HTERT RPE-1 (cell line): Measurements from ENCODE around the gene JARID2.

Experiments
- in situ Hi-C: fragments of 300-500 bp; cut with MboI; formaldehyde crosslinking; loops from 4 replicates; pipeline ENCODE4 v1.14.3; 2020; ENCODE audit warnings: low sequenced_read_pairs

The JARID2 gene

DNA sequence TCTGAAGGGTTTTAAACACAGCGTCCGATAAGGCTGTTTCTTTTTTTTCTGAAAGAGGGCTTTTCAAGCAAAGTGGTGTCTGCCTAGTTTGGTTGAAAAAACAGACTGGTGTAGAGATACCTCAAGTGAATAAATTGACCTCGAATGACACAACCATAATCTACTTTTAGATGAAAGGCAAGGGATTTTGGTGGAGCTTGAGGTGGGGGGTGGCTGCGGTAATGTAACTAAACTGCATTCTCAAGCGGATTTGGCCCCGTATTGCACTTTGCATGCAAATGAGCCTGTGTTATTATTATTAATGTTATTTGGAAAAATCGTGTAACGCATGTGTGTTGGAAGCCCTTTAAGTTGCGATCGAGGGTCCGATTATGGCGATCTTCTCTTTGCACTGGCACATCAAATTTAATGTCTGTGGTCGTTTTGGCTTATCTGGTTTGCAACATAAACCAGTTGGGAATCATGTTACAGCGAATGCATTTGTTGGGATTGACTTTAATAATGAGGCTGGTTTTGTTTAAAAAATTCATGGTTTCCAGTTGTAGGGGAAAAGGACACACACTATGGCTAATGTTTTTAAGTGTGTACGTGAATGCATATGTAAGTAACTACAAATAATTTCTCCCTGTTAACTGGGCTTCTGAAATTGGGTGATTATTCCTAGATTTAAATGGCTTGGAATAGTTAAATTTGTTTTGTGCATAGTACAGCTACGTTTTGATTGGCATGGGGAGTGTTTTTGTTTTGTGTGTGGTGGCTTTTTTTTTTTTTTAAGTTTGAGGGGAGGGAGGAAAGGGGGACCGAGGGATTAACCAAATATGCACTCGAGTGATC lies 1.0 kb downstream of the JARID2 start:
- in situ Hi-C loops, result no loop called here

DNA sequence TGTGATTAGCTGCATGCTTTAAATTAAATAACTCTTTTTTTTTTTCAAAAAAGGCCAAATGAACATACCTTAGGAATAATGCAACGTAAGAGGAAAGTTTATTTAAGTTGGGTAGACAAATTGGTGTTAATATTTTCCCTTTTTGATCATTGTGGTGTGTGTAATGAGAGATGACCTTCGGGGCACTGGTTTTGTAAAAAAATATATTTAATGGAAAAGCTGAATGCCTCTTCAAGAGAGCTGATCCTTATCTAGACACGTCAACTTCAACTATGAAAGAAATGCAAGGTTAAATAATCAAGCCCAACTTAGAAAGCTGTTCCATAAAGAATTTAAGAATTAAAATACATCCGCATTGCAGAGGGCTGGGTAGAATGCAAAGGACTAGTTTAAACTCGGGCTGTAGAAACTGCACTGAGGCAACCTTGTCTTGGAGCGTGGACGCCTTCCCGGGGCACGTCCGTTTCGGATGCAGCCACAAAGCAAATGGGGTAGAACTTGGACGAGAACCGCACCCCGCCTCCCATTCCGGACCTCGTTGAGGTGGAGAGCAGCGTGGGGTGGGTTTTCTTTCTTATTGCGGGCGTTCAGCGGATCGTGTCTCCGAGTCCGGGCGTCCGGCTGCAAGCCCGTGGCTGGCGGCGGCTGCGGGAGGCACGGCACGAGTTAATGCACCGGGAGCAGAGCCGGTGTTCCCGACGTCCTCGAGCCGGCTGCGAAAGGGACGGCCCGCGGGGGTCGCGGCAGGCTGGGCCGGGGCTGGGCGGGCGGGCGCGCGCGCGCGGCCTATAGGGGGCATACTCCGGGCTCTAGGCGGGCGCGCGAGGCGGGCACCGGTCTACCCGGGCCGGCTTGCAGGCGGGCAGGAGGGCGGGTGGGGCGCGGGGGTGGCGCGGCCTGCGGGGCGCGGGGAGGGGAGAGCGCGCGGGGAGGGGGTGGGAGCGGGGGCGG lies 1.9 kb downstream of the JARID2 start:
- in situ Hi-C loops, result no loop called here

- in situ Hi-C loops, result no loop called here
Measured at GRCh38 chr6:15248451-15249370, 2.8 kb downstream of the JARID2 start.

DNA sequence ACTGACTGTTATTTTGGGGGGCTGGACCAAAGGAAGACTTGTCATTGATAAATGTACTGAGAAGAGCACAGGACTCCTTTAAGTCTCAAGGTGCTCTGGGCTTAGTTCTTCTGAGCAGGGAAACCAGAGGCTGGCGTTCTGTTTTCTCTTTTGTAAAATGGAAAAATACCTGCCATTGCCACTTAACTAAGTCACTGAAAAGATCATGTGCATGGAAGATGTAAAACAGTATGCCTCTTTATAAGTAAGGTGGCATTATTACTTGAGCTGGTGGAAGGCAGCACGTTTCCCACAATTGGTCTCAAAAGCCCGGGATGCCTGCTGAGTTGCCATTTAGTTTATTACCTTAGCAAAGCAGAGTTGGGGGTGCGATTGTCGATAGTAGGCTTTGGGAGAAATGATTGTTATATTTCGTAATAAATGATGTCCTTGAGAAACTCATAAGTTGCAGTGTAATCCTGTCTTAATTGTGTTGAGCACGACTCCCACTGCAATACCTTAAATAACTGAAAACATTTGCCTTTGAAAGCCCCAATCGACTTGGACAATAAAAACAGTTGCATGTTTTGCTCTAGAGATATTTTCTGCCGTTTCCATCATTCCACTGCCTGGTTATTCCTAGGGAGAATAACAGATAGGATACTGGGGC lies 3.6 kb downstream of the JARID2 start:
- in situ Hi-C loops, result no loop called here

- in situ Hi-C loops, result no loop called here
Measured at GRCh38 chr6:15250187-15251168, 4.6 kb downstream of the JARID2 start.

- in situ Hi-C loops, result no loop called here
Measured at GRCh38 chr6:15252195-15252594, 6.3 kb downstream of the JARID2 start.

GRCh38 chr6:15253203-15254022 lies 7.5 kb downstream of the JARID2 start:
- in situ Hi-C loops, result no loop called here

DNA sequence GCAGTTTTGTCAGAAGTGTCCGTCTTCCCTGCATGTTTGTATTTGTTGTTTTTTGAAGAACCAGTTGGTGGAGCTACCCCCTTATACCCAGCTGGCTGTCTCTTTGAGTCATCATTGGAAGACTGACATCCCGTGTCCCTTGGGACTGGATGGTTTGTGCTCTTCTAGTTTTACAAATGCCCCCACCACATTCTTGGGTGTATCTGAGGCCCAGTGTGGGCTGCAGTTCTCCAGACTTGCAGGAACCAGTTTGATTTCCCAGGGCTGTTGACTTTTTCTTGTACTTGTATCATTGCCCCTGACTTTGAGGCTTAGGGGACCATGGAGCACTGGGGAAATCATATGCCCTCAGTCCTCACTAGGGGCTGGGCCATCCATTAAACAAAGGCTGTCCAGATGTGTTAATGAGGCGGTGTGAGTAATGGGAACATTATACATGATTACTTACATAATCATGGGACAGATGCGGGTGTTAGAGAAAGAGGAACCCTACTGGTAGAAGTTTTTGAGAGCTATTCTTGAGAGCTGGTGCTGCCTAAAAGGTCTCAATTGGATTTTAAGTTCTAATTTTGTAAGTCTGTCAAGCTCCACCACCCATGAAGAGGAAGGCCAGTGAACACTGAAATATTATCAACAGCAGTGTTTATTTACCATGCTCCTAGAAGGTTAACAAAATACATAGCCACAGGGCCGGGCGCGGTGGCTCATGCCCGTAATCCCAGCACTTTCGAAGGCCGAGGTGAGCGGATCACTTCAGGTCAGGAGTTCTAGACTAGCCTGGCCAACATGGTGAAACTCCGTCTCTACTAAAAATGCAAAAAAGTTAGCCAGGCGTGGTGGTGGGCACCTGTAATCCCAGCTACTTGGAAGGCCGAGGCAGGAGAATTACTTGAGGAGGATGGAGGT lies 8.5 kb downstream of the JARID2 start:
- in situ Hi-C loops, result no loop called here

DNA sequence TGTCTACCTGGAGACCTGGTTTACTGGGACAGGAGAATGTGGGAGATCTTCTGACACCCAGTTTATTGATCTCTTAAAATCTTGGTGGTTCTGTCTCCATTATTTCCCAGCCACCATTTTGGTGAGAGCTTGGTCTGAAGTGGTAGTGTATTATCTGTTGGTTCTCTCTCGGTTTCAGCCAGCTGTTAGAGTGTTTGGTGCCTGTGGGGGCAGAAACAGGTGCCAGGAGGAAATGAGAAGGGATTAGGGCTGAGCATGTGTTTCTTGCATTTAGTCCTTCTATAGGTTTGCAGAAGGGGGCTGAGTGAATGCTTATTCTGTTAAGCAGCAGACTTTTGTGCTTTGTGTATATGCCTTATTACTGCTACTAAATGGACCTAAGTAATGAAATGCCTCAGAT lies 9.6 kb downstream of the JARID2 start:
- in situ Hi-C loops, result no loop called here

GRCh38 chr6:15255909-15256395 lies 10.1 kb downstream of the JARID2 start:
- in situ Hi-C loops, result no loop called here

- in situ Hi-C loops, result no loop called here
Measured at GRCh38 chr6:15256538-15257271, 10.8 kb downstream of the JARID2 start.

DNA sequence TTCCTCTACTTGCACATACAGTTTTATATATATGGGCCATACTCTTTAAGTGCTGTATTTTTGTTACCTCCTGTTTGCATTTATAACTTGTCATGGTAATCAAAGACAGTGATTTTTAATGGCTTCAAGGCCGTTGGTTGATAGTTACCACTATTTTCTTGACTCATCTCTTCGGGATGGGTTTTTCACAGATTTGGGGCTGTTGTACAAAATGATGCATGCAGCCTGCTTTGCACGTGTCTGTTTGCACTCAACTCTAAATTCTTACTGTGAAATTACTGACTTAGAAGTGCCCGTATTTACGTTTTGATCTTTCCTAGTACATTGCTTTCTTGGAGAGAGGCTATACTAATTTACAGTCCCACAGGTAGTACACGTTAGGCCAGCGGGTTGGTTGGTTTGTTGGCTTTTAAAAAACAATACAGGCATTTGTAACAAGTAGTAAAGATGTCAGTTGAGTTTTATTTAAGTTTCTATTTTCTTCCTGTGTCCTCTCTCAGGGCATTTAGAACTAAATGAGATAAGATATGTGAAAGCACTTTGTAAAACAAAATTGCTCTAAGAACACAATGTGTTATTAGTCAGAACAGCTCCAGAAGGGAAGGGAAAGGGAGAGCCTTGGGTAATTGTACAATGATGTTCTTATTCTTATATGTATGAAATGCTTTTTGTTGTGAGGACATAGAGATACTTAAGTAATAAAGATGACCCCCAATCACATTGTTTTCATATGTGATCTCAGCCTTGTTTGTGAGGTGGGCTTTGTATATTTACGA lies 11.7 kb downstream of the JARID2 start:
- in situ Hi-C loops, result no loop called here

DNA sequence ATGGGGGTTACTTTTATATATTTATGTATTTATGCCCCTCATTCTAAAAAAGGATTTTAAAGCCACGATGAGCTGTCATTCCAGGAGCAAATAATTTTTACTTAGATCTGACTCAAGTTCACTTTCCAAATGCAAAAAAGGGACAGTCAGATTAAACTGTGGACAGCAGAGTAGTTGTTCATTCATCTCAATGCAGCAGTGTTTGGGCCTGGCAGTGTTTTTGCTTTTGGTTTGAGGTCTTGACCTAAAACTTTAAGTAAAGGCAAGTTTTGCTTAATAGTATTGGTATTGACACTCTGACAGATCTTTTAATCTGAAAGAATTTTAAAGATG lies 13.9 kb downstream of the JARID2 start:
- in situ Hi-C loops, result no loop called here

DNA sequence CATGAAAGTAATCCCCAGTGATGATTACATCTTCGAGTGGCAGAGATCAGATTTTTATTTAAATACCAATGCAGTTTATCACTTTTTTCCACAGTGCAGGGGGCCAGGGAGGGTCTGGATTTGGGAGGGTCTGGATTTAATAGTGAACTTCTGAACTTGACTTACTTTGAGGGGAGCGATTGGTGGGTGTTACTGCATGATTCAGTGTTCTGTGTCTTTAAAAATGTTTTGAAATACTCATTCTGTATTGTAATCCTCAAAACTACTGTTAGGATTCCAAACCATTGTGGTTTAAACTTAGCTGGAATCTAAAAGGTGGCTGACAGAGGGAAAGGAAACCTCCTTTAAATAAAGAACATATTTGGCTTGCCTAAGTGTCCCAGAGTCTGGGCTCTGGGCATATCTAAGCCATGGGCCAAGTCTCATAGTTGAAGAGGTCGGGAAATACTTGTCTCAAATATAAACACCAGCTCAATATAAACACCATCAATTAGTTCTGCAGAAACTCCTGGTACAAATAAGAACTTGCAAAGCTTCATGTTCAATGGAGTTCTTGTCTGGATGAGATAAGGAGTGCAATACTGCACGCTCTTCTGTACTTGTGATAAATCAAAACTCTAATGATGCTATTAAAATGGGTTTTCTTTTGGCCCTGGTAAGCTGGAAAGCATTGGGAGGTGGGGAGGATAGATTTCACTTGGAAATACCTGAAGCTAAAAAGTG lies 14.4 kb downstream of the JARID2 start:
- in situ Hi-C loops, result no loop called here

- in situ Hi-C loops, result no loop called here
Measured at GRCh38 chr6:15263780-15264374, 18.0 kb downstream of the JARID2 start.
